Pulmonary artery endothelial cell (primary cell): Measurements from ENCODE around the gene CLCN7. TPM values are rescaled to one million over a fixed set of nuclear protein-coding genes. Genes with fewer than 3 reads are reported as not detected.
"Not testable (repeated sequence)": the region's sequence is repeated elsewhere in the genome, so short reads cannot be mapped to it uniquely, and the experiment has no call there.

ENCODE experiments used
- DNase-seq: peaks from one replicate; pipeline ENCODE4 v3.0.0-alpha.2; 2011; ENCODE audit warnings: low read depth, low spot score
- total RNA-seq: library from RNA; depleted of rRNA; stranded (reverse); fragments of >200 nt; gene quantifications from 2 replicates; pipeline ENCODE4 v1.2.3, GENCODE V29; 2014

The CLCN7 gene
- total RNA-seq, 1 donor from 2014 or later: 48.3 TPM

- DNase-seq: no peak
Measured at GRCh38 chr16:1488054-1488601, 13.3 kb upstream of the CLCN7 start.

GRCh38 chr16:1487395-1488053, 12.7 kb upstream of the CLCN7 start:
- no peak for DNase-seq

GRCh38 chr16:1486551-1487390, 11.9 kb upstream of the CLCN7 start:
- no peak for DNase-seq

- no peak for DNase-seq
Measured at GRCh38 chr16:1485847-1486496, 11.1 kb upstream of the CLCN7 start.

GRCh38 chr16:1481906-1482835, 7.3 kb upstream of the CLCN7 start:
- DNase-seq: no peak

- DNase-seq: not testable (repeated sequence)
Measured at GRCh38 chr16:1478937-1479336, 4.1 kb upstream of the CLCN7 start.

- DNase-seq: no peak
Measured at GRCh38 chr16:1477033-1477432, 2.2 kb upstream of the CLCN7 start.

- no peak for DNase-seq
Measured at GRCh38 chr16:1475552-1476114, 805 bp upstream of the CLCN7 start.

- no peak for DNase-seq
Measured at GRCh38 chr16:1474082-1474795, 589 bp downstream of the CLCN7 start.

- no peak for DNase-seq
Measured at GRCh38 chr16:1472974-1473373, 1.9 kb downstream of the CLCN7 start.

GRCh38 chr16:1471569-1472194, 3.1 kb downstream of the CLCN7 start:
- no peak for DNase-seq

GRCh38 chr16:1470481-1471251, 4.2 kb downstream of the CLCN7 start:
- no peak for DNase-seq

- no peak for DNase-seq
Measured at GRCh38 chr16:1469693-1470201, 5.1 kb downstream of the CLCN7 start.

GRCh38 chr16:1469141-1469540, 5.7 kb downstream of the CLCN7 start:
- DNase-seq: not testable (repeated sequence)

GRCh38 chr16:1468426-1468810, 6.4 kb downstream of the CLCN7 start:
- DNase-seq: no peak

GRCh38 chr16:1466968-1467521, 7.8 kb downstream of the CLCN7 start:
- DNase-seq: no peak

- DNase-seq: no peak
Measured at GRCh38 chr16:1466054-1466453, 8.8 kb downstream of the CLCN7 start.

- no peak for DNase-seq
Measured at GRCh38 chr16:1465567-1465915, 9.3 kb downstream of the CLCN7 start.
